Pulmonary artery endothelial cell (primary cell): Measurements from ENCODE around the gene CTXN1. TPM values are rescaled to one million over a fixed set of nuclear protein-coding genes. Genes with fewer than 3 reads are reported as not detected.
"Not testable (repeated sequence)": the region's sequence is repeated elsewhere in the genome, so short reads cannot be mapped to it uniquely, and the experiment has no call there.

Source experiments
- DNase-seq: peaks from one replicate; pipeline ENCODE4 v3.0.0-alpha.2; 2011; ENCODE audit warnings: low read depth, low spot score
- total RNA-seq: library from RNA; depleted of rRNA; stranded (reverse); fragments of >200 nt; gene quantifications from 2 replicates; pipeline ENCODE4 v1.2.3, GENCODE V29; 2014

The CTXN1 gene
- total RNA-seq, 1 donor from 2014 or later, result 8.2 TPM

- no peak for DNase-seq
Observed at GRCh38 chr19:7926727-7927604, 1.0 kb upstream of the CTXN1 start.

- no peak for DNase-seq
Observed at GRCh38 chr19:7925171-7925851, 624 bp downstream of the CTXN1 start.

- DNase-seq, result no peak
Observed at GRCh38 chr19:7924651-7925170, 1.2 kb downstream of the CTXN1 start.

- no peak for DNase-seq
Observed at GRCh38 chr19:7924241-7924640, 1.7 kb downstream of the CTXN1 start.

- no peak for DNase-seq
Observed at GRCh38 chr19:7923295-7924191, 2.4 kb downstream of the CTXN1 start.

- no peak for DNase-seq
Observed at GRCh38 chr19:7922836-7923195, 3.1 kb downstream of the CTXN1 start.

- DNase-seq, result no peak
Observed at GRCh38 chr19:7921967-7922835, 3.7 kb downstream of the CTXN1 start.

- no peak for DNase-seq
Observed at GRCh38 chr19:7921302-7921966, 4.5 kb downstream of the CTXN1 start.

- peak; percentile 91 for DNase-seq
Observed at GRCh38 chr19:7920519-7921301, 5.2 kb downstream of the CTXN1 start.

GRCh38 chr19:7919610-7920518 lies 6.1 kb downstream of the CTXN1 start, which contains the start of gene SNAPC2:
Gene SNAPC2 (plus strand): TSS chr19:7920338. CDS start chr19:7920367, 29 bp downstream.
- peak; percentile 71 for DNase-seq

- no peak for DNase-seq
Observed at GRCh38 chr19:7918615-7919421, 7.1 kb downstream of the CTXN1 start.

- DNase-seq, result not testable (repeated sequence)
Observed at GRCh38 chr19:7918062-7918614, 7.8 kb downstream of the CTXN1 start.

GRCh38 chr19:7917267-7918061 lies 8.5 kb downstream of the CTXN1 start:
- DNase-seq, result no peak

- no peak for DNase-seq
Observed at GRCh38 chr19:7916955-7917266, 9.0 kb downstream of the CTXN1 start.

GRCh38 chr19:7916103-7916954 lies 9.6 kb downstream of the CTXN1 start:
- DNase-seq, result no peak
